ENCODE measurements around the gene ANKZF1.

DNA sequence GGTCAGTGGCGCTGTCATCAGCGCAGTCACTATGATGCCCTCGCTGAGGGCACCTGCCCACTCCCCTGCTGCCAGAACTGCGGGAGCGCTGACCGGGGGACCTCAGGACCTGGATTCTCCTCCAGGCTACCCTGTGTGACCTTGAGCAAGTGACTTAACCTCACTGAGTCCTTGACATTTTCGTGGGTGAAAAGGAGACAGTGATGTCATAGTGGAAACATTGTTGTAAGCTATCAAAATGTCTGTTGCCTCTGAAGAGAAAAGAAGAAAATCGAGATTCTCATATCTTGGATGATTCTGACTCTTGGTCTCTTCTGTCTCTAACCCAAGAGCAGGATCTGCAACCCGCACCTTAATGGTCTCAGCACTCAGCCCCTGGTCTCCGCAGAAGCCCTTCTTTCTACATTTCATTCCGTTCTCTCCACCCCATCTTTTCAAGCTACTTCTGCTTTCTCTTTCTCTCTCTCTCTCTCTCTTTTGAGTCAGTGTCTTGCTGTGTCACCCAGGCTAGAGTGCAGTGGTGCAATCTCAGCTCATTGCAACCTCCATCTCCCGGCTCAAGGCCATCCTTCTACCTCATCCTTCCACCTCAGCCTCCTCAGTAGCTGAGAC, 25.1 kb downstream of the ANKZF1 start:
- TF ChIP-seq TAF1 (IDR thresholded peaks at IDR 0.05; ENCODE audit: borderline replicate concordance, low read depth, low read length) (no peak), POLR2A (IDR thresholded peaks at IDR 0.05; ENCODE audit: low read depth, low read length) (no peak)

Measured in GM12892 (cell line).